DND-41 (cell line): ENCODE data around the gene MIPEP.

Experiments
- EZH2 ChIP-seq: IDR thresholded peaks from 3 replicates; pipeline ENCODE4 v1.6.1; 2012; ENCODE audit warnings: borderline replicate concordance, low read depth, mild to moderate bottlenecking, moderate library complexity, low read length, inconsistent platforms; ENCODE audit not compliant: severe bottlenecking
- TF ChIP-seq, protein P1 (sequence below): IDR thresholded peaks from 2 replicates; pipeline ENCODE4 v1.5.1; 2012; ENCODE audit warnings: borderline replicate concordance, low read length, moderate library complexity, mild to moderate bottlenecking; ENCODE audit not compliant: poor library complexity, severe bottlenecking; ENCODE audit errors: extremely low read depth

DNA sequence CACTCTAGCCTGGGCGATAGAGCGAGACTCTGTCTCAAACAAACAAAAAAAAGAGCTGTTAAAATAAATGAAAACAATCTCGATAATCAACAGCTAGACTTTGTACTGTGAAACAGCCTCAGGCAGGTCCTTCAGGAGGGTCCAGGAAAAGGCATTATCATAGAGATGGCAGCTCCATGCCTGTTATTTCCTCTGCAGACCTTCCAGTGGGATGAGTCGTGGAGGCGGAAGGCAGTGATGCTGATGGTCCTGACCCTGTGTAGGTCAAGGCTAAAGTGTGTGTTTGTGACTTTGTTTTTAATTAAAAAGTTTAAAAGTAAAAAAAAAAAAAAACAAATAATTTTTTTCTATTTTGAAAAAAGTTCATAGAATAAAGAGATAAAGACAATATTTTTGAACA is 201.6 kb downstream of the MIPEP start:
- TF ChIP-seq, protein P1, sequence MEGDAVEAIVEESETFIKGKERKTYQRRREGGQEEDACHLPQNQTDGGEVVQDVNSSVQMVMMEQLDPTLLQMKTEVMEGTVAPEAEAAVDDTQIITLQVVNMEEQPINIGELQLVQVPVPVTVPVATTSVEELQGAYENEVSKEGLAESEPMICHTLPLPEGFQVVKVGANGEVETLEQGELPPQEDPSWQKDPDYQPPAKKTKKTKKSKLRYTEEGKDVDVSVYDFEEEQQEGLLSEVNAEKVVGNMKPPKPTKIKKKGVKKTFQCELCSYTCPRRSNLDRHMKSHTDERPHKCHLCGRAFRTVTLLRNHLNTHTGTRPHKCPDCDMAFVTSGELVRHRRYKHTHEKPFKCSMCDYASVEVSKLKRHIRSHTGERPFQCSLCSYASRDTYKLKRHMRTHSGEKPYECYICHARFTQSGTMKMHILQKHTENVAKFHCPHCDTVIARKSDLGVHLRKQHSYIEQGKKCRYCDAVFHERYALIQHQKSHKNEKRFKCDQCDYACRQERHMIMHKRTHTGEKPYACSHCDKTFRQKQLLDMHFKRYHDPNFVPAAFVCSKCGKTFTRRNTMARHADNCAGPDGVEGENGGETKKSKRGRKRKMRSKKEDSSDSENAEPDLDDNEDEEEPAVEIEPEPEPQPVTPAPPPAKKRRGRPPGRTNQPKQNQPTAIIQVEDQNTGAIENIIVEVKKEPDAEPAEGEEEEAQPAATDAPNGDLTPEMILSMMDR, result no peak
- no peak for TF ChIP-seq EZH2
